GM12878 (cell line): ENCODE results near the gene STKLD1.

Source experiments
- GABPA ChIP-seq: IDR thresholded peaks from 2 replicates; pipeline ENCODE4 v1.6.1; 2014; ENCODE audit warnings: antibody characterized with exemption, low read depth, mild to moderate bottlenecking, inconsistent platforms
- NFIC ChIP-seq: IDR thresholded peaks from 2 replicates; pipeline ENCODE4 v1.6.1; 2012; ENCODE audit warnings: low read depth, mild to moderate bottlenecking, inconsistent platforms, low read length, moderate library complexity
- SUZ12 ChIP-seq: fragments of 200-600 bp; sonication (generic); IDR thresholded peaks from one replicate; pipeline ENCODE4 v1.6.1; 2018; ENCODE audit warnings: antibody characterized with exemption, mild to moderate bottlenecking; ENCODE audit not compliant: unreplicated experiment
- TF ChIP-seq, protein P1 (sequence below), 3 experiments: IDR thresholded peaks in 2 of 3; conservative IDR thresholded peaks in 1 of 3; 2 replicates each; pipeline ENCODE4 v1.5.1; 2011; ENCODE audit warnings: low read depth in 3 of 3, low read length in 3 of 3, mild to moderate bottlenecking in 3 of 3, control low read depth in 2 of 3, moderate library complexity in 2 of 3, inconsistent platforms in 1 of 3, mixed read lengths in 1 of 3; ENCODE audit not compliant: control insufficient read depth in 2 of 3, insufficient read depth in 1 of 3; ENCODE audit errors: extremely low read depth in 1 of 3
- TF ChIP-seq, protein P2 (sequence below): IDR thresholded peaks from 2 replicates; pipeline ENCODE4 v1.6.1; 2012; ENCODE audit warnings: mild to moderate bottlenecking, low read depth, low read length

DNA sequence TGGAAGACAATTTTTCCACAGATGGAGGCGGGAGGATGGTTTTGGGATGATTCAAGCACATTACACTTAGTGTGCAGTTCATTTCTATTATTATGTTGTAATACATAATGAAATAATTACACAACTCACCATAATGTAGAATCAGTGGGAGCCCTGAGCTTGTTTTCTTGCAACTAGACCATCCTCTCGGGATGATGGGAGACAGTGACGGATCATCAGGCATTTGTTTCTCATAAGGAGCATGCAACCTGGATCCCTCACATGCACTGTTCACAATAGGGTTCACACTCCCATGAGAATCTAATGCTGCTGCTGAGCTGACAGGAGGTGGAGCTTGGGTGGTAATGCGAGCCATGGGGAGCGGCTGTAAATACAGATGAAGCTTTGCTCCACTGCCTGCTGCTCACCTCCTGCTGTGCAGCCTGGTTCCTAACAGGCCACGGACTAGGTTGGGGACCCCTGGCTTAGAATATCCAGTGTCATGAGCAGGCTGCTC lies 1.6 kb downstream of the STKLD1 start:
- TF ChIP-seq, protein P1, sequence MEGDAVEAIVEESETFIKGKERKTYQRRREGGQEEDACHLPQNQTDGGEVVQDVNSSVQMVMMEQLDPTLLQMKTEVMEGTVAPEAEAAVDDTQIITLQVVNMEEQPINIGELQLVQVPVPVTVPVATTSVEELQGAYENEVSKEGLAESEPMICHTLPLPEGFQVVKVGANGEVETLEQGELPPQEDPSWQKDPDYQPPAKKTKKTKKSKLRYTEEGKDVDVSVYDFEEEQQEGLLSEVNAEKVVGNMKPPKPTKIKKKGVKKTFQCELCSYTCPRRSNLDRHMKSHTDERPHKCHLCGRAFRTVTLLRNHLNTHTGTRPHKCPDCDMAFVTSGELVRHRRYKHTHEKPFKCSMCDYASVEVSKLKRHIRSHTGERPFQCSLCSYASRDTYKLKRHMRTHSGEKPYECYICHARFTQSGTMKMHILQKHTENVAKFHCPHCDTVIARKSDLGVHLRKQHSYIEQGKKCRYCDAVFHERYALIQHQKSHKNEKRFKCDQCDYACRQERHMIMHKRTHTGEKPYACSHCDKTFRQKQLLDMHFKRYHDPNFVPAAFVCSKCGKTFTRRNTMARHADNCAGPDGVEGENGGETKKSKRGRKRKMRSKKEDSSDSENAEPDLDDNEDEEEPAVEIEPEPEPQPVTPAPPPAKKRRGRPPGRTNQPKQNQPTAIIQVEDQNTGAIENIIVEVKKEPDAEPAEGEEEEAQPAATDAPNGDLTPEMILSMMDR (IDR thresholded peaks at IDR 0.05 in 2 of 3, conservative IDR thresholded peaks at IDR 0.05 in 1 of 3; ENCODE audit: control insufficient read depth in 2 of 3, extremely low read depth in 1 of 3, insufficient read depth in 1 of 3, low read depth in 3 of 3, low read length in 3 of 3), result no peak
- TF ChIP-seq GABPA, result no peak
- no peak for TF ChIP-seq NFIC
- TF ChIP-seq SUZ12, result no peak
- TF ChIP-seq, protein P2, sequence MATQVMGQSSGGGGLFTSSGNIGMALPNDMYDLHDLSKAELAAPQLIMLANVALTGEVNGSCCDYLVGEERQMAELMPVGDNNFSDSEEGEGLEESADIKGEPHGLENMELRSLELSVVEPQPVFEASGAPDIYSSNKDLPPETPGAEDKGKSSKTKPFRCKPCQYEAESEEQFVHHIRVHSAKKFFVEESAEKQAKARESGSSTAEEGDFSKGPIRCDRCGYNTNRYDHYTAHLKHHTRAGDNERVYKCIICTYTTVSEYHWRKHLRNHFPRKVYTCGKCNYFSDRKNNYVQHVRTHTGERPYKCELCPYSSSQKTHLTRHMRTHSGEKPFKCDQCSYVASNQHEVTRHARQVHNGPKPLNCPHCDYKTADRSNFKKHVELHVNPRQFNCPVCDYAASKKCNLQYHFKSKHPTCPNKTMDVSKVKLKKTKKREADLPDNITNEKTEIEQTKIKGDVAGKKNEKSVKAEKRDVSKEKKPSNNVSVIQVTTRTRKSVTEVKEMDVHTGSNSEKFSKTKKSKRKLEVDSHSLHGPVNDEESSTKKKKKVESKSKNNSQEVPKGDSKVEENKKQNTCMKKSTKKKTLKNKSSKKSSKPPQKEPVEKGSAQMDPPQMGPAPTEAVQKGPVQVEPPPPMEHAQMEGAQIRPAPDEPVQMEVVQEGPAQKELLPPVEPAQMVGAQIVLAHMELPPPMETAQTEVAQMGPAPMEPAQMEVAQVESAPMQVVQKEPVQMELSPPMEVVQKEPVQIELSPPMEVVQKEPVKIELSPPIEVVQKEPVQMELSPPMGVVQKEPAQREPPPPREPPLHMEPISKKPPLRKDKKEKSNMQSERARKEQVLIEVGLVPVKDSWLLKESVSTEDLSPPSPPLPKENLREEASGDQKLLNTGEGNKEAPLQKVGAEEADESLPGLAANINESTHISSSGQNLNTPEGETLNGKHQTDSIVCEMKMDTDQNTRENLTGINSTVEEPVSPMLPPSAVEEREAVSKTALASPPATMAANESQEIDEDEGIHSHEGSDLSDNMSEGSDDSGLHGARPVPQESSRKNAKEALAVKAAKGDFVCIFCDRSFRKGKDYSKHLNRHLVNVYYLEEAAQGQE, result no peak
